DOHH2 (cell line): ENCODE measurements around the gene SLC35A2.

Experiments
- CTCF ChIP-seq: fragments of 200-600 bp; sonication (generic); IDR thresholded peaks from one replicate; pipeline ENCODE4 v1.5.1; 2014; ENCODE audit warnings: antibody characterized with exemption, mild to moderate bottlenecking, low read depth, low read length; ENCODE audit not compliant: poor library complexity, severe bottlenecking
- EZH2phosphoT487 ChIP-seq: fragments of 200-600 bp; sonication (generic); IDR thresholded peaks from 2 replicates; pipeline ENCODE4 v1.6.1; 2017; ENCODE audit warnings: borderline replicate concordance, mild to moderate bottlenecking, antibody characterized with exemption, low read length, moderate library complexity, mixed read lengths

GRCh38 chrX:48904180-48904579, 7.3 kb downstream of the SLC35A2 start:
- no peak for TF ChIP-seq CTCF
- TF ChIP-seq EZH2phosphoT487, result no peak
